ENCODE measurements around the gene C4BPB. TPM values are rescaled to one million over a fixed set of nuclear protein-coding genes. Genes with fewer than 3 reads are reported as not detected.

The C4BPB gene
- total and polyA plus RNA-seq, 2 of the 8 experiments (the other 6 are each of a cell fraction or from before 2014, with no cell fraction given) = not detected

GRCh38 chr1:207045453-207045852, 43.2 kb upstream of the C4BPB start:
- TF ChIP-seq BACH1 (IDR thresholded peaks at IDR 0.05; ENCODE audit: low read length) (no peak), TCF12 (IDR thresholded peaks at IDR 0.05; ENCODE audit: low read depth, low read length) (no peak), POU5F1 (IDR thresholded peaks at IDR 0.05; ENCODE audit: low read depth, low read length) (no peak), SIX5 (IDR thresholded peaks at IDR 0.05; ENCODE audit: low read depth, low read length) (no peak)
- Histone ChIP-seq H2BK120ac (replicated peaks; ENCODE audit: low read depth, low read length) (no peak overlapping the region), H2BK15ac (ENCODE audit: low read length) (no peak overlapping the region), H3K79me1 (ENCODE audit: low read depth, low read length) (no peaks in the 10 kb centered on the region; the same call in 1 of the 2 replicates), H3K4me1 (replicated peaks in 1 of 4; ENCODE audit: control insufficient read depth in 3 of 4, insufficient read depth in 4 of 4, low read length in 3 of 4) (peaks cover 0 to 2% (median 0%) of the 10 kb centered on the region in 4 experiments; a peak in 2 of 7 replicates), H4K5ac (ENCODE audit: insufficient read length, low read depth, low read length) (no peak overlapping the region), H3K27ac (ENCODE audit: low read depth, low read length) (no peak overlapping the region), H4K91ac (replicated peaks; ENCODE audit: insufficient read length, low read length) (no peak overlapping the region), H3K23ac (ENCODE audit: insufficient read length) (no peak overlapping the region), H2BK20ac (ENCODE audit: low read length) (no peak overlapping the region), H3K9me3 (ENCODE audit: insufficient read depth in 2 of 2, low read depth in 1 of 2, low read length in 1 of 2) (no peaks in the 10 kb centered on the region), H4K20me1 (replicated peaks in 1 of 2; ENCODE audit: control insufficient read depth in 1 of 2, insufficient read depth in 2 of 2, low read length in 2 of 2) (peaks cover 11 to 12% of the 10 kb centered on the region in 2 experiments), H3K27me3 (replicated peaks in 1 of 4; ENCODE audit: control insufficient read depth in 3 of 4, extremely low read depth in 1 of 4, insufficient read depth in 3 of 4, low read length in 3 of 4) (no peaks in the 10 kb centered on the region), H2BK5ac (ENCODE audit: low read depth, low read length) (no peak overlapping the region), H2BK12ac (ENCODE audit: low read depth, low read length) (no peak overlapping the region), H3K18ac (ENCODE audit: extremely low read depth, low read length) (no peak overlapping the region), H2AK5ac (ENCODE audit: low read depth, low read length) (no peak overlapping the region), H4K8ac (ENCODE audit: extremely low read depth, insufficient read depth, low read length) (no peak overlapping the region), H3K79me2 (ENCODE audit: control insufficient read depth in 1 of 2, insufficient read depth in 2 of 2, low read length in 2 of 2) (peaks cover 3 to 61% of the 10 kb centered on the region in 2 experiments; a peak in 3 of 4 replicates), H3K36me3 (ENCODE audit: control insufficient read depth in 2 of 4, insufficient read depth in 4 of 4, low read length in 3 of 4) (peaks cover 9 to 30% (median 10%) of the 10 kb centered on the region in 4 experiments), H3K4me2 (ENCODE audit: insufficient read depth in 1 of 2, low read depth in 2 of 2, low read length in 2 of 2) (no peak overlapping the region), H3K4ac (replicated peaks; ENCODE audit: insufficient read length, low read depth, low read length) (no peak overlapping the region), H3K14ac (ENCODE audit: insufficient read length) (no peak overlapping the region), H3K4me3 (ENCODE audit: extremely low read depth in 1 of 4, insufficient read depth in 2 of 4, low read depth in 3 of 4, low read length in 4 of 4) (no peak overlapping the region), H3K23me2 (ENCODE audit: low read depth, low read length) (no peaks in the 10 kb centered on the region; the same call in 1 of the 2 replicates), H3K9ac (replicated peaks in 1 of 4; ENCODE audit: extremely low read depth in 1 of 4, low read depth in 3 of 4, low read length in 3 of 4) (no peak overlapping the region), H2AFZ (ENCODE audit: low read length) (no peak overlapping the region), H3K56ac (replicated peaks; ENCODE audit: insufficient read length, low read depth, low read length) (no peak overlapping the region)
- POLR2A ChIA-PET (ENCODE audit: partially characterized antibody) = interaction anchor here (3.3 kb wide), 1 partner anchor 13 kb away, joined by 16 read pairs; the partner anchor contains the start of gene C1orf116
- WGBS, 2 experiments (ENCODE audit: extremely low coverage in 1 of 2, insufficient coverage in 1 of 2, insufficient read length in 1 of 2, insufficient replicate concordance in 2 of 2, low coverage in 1 of 2, low lambda C conversion rate in 2 of 2, missing lambda C conversion rate in 1 of 2) = 94% methylated on average over 2 of the region's 2 CpGs; no CpG with 5 or more reads in 1 of the 2 experiments
- CTCF ChIA-PET (ENCODE audit: partially characterized antibody) = interaction anchor here (1.0 to 2.4 kb wide), 5 partner anchors 9 to 320 kb away, joined by 3 to 5 read pairs (median 3); no protein-coding TSS in a partner anchor
- FAIRE-seq (no peak), DNase-seq (ENCODE audit: low read depth in 1 of 2, low spot score in 2 of 2) (no peak)

Data from H1 (cell line).